ENCODE measurements around the gene CACNA2D2.
A peak's percentile ranks its signal among the peaks of the same experiment; 100 is the strongest.

Gene CACNA2D2

GRCh38 chr3:50388720-50389413 lies 114.6 kb downstream of the CACNA2D2 start:
- DNase-seq, result no peak

DNA sequence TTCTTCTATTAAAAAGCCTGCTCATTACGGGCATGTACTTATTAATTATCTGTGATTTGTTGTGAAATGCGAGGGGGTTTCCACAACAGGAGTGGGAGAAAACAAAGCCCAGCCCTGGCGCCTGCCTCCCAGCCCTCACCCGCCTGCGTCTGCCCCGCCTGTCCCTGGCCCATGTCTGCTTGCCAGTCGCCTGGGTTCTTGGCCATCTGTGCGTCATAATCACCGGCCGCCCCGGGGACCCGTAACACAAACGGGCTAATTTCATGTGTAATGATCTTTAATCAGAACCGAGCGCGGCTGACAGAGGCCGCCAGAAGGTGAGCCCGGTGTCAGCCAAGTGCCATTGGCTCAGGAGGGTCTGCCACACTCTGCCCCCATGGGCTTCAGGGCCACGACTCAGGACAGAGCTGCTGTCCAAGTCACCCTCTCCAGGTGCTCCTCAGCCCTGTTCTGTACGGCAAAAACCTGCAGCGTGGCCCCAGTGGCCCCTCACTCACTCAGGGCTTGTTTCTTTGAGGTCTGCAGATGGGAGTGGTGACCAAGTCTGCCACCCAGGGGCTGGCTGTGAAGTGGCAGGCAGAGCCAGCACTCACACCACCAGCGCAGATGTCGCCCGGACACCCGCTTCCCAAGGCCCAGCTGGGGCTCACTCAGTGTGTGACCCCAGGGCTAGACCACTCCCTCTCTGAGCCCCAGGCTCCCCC lies 115.3 kb downstream of the CACNA2D2 start:
- DNase-seq, result no peak

- no peak for DNase-seq
These were observed 117.7 kb downstream of the CACNA2D2 start for GRCh38 chr3:50385754-50386153.

DNA sequence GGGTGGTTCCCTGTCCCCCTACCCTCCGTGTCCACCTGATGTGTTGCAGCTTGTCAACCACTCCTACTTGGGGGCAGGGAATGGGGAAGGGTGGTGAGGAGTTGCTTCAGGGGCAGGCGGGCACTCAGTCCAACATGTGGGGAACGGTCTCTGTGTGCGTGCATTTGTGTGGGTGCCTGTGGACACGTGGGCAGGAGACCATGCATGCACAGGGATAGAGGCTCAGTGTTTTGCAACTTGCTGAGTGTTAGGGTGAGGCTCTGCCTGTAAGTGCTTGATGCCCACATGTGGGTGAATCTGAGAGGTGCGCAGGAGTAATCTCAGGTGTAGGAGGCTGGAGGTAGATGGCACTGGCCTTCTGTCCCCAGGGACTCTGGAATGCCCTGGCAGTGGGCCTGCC lies 119.7 kb downstream of the CACNA2D2 start:
- no peak for DNase-seq

- no peak for DNase-seq
These were observed 120.7 kb downstream of the CACNA2D2 start for GRCh38 chr3:50382722-50383121.

GRCh38 chr3:50381383-50381782 lies 122.1 kb downstream of the CACNA2D2 start:
- no peak for DNase-seq

GRCh38 chr3:50380405-50381085 lies 122.9 kb downstream of the CACNA2D2 start:
- no peak for DNase-seq

DNA sequence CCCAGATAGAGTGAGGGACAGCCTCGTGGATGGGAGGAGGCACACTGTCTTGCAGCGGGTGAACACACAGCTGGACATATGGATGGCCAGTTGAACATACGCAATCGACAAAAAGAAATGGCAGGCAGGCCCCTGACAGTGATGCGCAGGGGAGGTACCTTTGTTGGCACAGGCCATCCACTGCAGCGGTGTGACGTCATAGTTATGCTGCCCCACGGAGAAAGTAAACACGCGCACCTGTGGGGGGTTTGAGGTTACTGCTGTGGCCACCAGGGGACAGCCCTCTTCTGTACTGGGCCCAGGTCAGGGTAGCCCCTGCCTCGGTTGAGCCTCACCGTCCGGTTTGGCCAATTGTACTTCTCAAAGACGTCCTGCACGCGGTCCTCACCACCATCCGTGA lies 124.7 kb downstream of the CACNA2D2 start:
- no peak for DNase-seq

GRCh38 chr3:50378024-50378423 lies 125.4 kb downstream of the CACNA2D2 start:
- no peak for DNase-seq

DNA sequence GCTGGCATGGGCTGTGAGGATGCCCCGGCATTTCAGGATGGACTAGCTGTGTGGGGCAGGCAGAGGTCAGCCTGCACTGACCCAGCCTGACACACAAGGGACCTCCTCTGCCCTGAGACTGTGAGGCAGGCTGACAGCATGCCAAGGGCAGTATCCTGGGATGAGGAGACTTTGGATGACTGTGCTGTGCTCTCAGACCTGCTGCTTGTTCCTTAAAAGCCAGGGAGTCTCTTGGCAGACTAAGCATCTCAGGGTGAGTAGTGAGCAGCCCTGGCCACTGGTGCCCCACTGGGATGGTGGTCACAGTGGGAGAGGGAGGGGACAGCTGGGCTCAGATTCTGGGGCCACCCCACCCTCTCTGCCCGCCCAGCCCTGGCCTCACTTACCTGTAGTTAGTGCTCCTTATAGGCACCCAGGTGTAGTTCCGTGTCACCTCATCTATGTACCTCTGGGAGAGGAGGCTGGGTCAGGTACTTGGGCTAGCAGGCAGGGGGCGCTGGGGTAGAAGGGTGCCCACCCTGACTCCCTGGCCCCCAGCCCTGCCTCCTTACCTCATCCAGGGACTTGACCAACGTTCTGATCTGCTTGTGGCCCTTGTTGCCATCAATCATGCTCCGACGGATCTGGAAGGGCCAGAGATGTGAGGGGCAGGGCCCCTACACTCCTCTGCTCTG lies 128.0 kb downstream of the CACNA2D2 start:
- no peak for DNase-seq

DNA sequence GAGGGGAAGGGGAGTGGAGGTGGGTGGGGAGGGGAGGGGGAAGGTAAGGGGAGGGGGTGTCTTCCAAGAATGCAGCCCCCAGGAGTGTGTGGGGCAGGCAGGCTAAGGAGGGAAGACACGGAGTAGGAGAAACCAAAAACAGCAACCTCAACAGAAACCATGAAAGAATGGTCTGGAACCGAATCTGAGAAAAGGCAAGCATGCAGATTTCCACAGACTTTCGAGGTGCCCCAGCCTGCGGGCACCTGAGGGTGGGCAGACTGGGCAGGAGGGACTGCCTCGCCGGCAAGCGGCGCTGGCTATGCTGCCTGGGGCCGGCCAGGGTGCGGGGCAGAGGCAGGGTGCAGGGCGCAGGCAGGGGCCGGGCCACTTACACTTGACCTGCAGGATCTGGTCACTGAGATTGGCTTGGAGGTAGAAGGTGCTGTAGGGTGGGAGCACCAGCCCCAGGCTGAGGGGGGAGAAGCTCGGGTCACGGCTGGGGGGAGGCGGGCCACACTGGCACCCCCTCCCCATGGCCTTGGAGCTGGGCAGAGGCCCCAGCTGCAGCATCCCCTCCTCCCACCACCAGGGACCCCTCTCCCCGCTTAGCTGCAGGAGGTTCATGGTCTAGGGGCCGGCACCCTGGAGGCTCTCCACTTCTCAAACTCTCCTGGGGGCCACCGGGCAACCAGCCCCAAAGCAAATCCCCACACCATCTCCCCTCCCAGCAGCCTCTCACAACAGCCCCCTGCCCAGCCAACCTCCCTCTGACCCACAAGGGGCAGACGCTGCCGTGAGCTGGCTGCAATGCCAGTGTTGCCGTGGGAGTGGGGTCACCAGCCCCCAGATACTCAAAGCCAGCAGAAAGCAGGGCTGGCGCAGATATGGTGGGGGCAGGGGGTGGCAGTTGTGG lies 128.8 kb downstream of the CACNA2D2 start:
- DNase-seq, result no peak

DNA sequence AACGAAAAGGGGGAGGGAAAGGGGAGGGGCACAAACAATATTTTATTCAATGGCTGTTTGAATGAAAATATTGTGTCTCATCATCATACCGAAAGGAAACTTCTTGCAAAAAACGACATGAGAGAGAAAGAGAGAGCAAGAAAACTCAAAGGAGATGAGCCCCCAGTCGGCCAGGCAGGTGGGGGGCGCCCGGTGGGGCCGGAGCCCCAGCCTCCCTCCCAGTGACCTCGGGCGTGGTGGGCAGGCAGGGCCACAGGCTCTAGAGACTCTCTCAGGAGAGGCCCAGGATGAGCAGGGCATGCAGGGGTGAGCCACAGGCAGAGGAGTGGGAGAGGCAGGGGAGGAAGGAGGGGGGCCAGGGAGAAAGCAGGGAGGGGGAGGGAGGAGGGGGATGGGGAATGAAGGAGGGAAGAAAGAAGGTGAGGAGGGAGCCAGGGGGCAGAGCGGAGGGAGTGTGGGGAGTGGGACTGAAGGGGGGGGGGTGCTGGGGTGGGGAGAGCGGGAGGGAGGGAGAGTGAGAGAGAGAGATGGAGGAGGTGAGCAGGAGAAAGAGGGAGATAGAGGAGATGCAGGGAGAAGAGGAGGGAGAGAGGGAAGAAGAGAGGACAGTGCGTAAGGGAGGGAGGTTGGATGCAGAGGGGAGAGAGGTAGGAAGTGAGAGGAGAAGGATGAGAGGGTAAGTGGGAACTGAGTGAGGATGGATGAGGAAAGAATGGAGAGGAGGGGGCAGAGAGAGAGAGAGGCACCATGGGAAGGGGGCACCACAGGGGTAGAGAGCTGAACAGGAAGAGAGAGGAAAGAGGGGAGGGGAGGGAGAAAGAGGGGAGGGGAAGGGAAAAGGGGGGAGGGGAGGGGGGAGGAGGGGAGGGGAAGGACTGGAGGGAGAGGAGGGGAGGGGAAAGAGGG lies 130.0 kb downstream of the CACNA2D2 start:
- DNase-seq, result no peak

- no peak for DNase-seq
These were observed 131.1 kb downstream of the CACNA2D2 start for GRCh38 chr3:50372349-50372748.

- DNase-seq, result no peak
These were observed 132.2 kb downstream of the CACNA2D2 start for GRCh38 chr3:50371133-50371685.

DNA sequence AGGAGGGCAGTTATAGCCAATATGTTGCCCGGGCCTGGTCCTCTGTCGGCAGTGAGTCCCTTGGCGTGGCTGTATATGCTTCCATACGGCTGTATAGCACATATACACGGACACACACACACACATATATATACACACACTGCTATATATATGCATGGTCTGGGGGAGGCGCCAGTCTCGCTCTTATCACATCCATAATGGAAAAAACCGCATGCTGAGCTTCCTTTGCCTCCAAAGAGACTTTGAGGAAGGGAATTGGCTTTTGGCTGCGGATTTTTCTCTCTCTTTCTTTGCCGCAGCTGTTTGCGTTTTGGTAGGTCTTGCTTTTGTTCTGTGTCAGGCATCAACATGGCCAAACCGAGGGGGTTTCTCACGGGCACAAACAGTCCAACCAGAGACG lies 132.8 kb downstream of the CACNA2D2 start:
- no peak for DNase-seq

GRCh38 chr3:50369012-50369670 lies 134.3 kb downstream of the CACNA2D2 start:
- no peak for DNase-seq

DNA sequence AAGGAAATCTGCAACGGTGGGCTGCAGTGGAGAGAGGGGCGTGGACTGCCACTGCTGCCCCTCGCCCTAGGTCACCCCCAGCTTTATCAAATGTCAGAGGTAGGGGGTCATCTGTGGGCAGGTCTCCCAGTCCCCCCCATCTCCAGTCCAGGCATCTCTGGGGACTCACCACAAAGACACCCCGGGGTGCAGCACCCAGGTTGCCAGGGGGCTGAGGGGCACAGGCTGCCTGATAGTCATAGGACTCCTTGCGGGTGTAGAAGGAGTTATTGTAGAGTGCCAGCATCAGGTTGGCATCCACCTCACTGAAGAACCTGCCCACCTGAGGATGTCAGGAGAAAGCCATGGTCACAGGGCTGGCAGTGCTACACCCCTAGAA lies 137.6 kb downstream of the CACNA2D2 start:
- DNase-seq, result no peak

DNA sequence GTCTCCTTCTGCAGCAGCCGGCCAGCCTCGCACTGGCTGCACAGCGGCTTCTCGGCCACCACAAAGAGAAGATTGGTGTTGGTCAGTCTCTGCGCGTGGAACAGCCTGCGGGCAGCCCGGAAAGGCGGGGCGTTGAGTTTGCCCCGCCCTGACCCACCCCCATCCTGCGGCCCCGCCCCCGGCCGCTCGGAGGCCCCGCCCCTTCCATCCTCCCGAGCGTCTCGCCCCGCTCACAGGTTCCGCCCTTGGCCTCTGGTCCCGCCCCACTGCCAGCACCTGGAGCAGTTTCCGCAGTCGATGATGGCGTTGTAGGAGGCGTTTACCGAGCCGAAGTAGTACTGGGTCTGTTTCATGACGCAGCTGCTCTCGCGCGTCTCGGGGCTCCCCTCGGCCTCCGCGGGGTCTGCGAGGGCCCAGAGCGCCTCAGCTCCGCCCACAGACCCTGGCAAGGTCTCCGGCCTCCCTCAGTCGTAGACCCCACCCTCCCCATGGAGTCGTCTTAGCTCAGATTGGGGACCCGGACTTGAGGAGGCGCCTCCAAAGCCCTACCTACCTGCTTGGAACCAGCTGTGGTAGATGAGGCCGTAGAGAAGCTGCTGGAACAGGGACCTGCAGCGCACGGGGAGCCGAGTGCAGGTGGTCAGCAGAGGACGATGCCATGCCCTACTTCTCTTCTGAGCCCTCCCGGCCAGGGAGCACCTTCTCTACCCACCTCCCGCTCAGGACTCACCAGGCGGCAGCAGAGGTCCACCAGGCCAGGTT lies 138.2 kb downstream of the CACNA2D2 start:
- DNase-seq, result peak; percentile 90

GRCh38 chr3:50364573-50365079 lies 138.8 kb downstream of the CACNA2D2 start:
- no peak for DNase-seq

DNA sequence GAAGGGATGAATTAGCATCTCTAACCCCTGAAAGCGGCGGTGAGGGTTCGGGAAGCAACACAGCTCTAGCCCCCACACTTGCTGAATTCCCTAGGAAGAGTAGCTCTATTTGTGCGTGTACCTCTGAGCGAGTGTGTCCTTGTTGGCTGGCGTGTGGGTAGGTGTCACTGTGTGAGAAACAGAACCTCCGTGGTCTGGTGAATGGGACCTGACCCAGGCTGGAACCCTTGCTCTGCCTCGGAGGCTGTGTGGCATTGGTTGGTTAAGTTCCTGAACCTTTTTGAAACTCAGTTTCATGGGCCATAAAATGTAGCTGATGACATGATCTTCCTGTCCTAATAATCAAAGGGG lies 143.7 kb downstream of the CACNA2D2 start:
- no peak for DNase-seq

Data from activated CD4-positive, alpha-beta T cell treated with anti-CD3 and anti-CD28 coated beads for 1 hour (primary cell).